Globus pallidus (tissue), 1 donor: ENCODE measurements around the gene GDPD5.

Source experiments
- DNase-seq: peaks from one replicate; pipeline ENCODE4 v3.0.0-alpha.2; 2015; ENCODE audit warnings: low spot score

GDPD5 gene

GRCh38 chr11:75492181-75492820 is 33.4 kb downstream of the GDPD5 start:
- no peak for DNase-seq

- no peak for DNase-seq
These were observed 34.3 kb downstream of the GDPD5 start for GRCh38 chr11:75491465-75491864.

GRCh38 chr11:75490221-75491181 is 35.2 kb downstream of the GDPD5 start:
- no peak for DNase-seq

- no peak for DNase-seq
These were observed 38.4 kb downstream of the GDPD5 start for GRCh38 chr11:75487365-75487764.

- no peak for DNase-seq
These were observed 40.0 kb downstream of the GDPD5 start for GRCh38 chr11:75485742-75486141.

GRCh38 chr11:75482931-75483469 is 42.7 kb downstream of the GDPD5 start:
- no peak for DNase-seq

- DNase-seq, result no peak
These were observed 43.7 kb downstream of the GDPD5 start for GRCh38 chr11:75481922-75482606.

GRCh38 chr11:75481223-75481921 is 44.4 kb downstream of the GDPD5 start:
- no peak for DNase-seq

GRCh38 chr11:75480185-75481175 is 45.3 kb downstream of the GDPD5 start:
- no peak for DNase-seq

GRCh38 chr11:75479597-75480145 is 46.1 kb downstream of the GDPD5 start:
- no peak for DNase-seq

- DNase-seq, result no peak
These were observed 46.8 kb downstream of the GDPD5 start for GRCh38 chr11:75478783-75479596.

- DNase-seq, result no peak
These were observed 48.2 kb downstream of the GDPD5 start for GRCh38 chr11:75477614-75477935.

- no peak for DNase-seq
These were observed 48.8 kb downstream of the GDPD5 start for GRCh38 chr11:75476739-75477613.

- no peak for DNase-seq
These were observed 49.7 kb downstream of the GDPD5 start for GRCh38 chr11:75475767-75476650.

- DNase-seq, result peak; percentile 17
These were observed 50.6 kb downstream of the GDPD5 start for GRCh38 chr11:75474878-75475766.

- no peak for DNase-seq
These were observed 51.5 kb downstream of the GDPD5 start for GRCh38 chr11:75474240-75474639.
